GM21447 (cell line): ENCODE results near the gene SDF2.
A peak's percentile ranks its signal among the peaks of the same experiment; 100 is the strongest.

Experiments used
- ATAC-seq: cut with Tn5 transposase; IDR thresholded peaks from one replicate; pipeline ENCODE4 v1.9.1; 2021; ENCODE audit not compliant: unreplicated experiment

The SDF2 gene

GRCh38 chr17:28661635-28662526 lies at the start of gene SDF2, which contains the start of gene SUPT6H:
SDF2 (minus strand) TSS chr17:28661906; CDS start chr17:28661876, 30 bp downstream.
SUPT6H (plus strand) TSS chr17:28662205; CDS start chr17:28673402, 11,197 bp downstream.
- ATAC-seq: peak; percentile 75

GRCh38 chr17:28710861-28711722 lies 49.4 kb upstream of the SDF2 start:
- peak; percentile 68 for ATAC-seq

DNA sequence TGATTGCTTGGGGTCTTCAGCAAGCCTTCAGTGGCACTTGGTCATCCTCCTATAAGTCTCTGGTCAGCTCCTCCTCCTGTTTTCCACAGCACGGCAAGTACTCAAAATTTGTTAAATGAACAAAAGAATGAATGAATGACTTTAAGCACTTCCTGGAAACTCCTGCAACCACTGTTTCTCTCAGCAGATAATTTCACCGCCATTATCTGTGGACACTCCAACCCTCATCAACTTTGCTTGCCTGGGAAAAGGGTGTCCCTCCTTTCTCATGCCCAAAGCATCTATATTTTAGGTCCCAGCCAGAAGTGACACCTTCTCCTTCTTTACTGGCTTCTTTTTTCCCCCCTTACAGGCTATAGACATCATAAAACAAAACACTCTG lies 45.6 kb upstream of the SDF2 start:
- ATAC-seq: no peak

GRCh38 chr17:28706471-28707338 lies 45.0 kb upstream of the SDF2 start:
- ATAC-seq: no peak

- no peak for ATAC-seq
Measured at GRCh38 chr17:28705728-28706334, 44.1 kb upstream of the SDF2 start.

GRCh38 chr17:28705074-28705659 lies 43.5 kb upstream of the SDF2 start:
- no peak for ATAC-seq

- no peak for ATAC-seq
Measured at GRCh38 chr17:28704219-28704858, 42.6 kb upstream of the SDF2 start.

- ATAC-seq: no peak
Measured at GRCh38 chr17:28703552-28704218, 42.0 kb upstream of the SDF2 start.

DNA sequence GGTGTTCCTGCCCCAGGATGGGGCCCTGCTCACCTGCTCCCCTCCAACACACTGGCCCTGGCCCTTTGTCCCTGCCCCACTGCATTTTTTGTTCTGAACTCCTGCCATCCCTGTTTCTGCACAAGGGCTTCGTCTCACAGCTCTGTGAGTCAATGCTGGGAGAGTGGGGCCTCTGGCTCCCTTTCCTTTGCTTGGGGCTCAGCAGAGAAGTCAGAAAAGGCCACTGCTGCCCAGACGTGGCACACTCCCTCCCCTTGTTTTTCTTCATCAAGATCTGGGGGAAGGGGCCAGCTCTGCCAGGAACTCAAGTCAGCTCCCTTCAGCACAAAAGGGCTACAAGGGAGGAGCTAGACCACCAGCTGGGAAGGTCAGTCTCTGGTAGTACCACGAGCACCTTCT lies 41.0 kb upstream of the SDF2 start:
- ATAC-seq: no peak

DNA sequence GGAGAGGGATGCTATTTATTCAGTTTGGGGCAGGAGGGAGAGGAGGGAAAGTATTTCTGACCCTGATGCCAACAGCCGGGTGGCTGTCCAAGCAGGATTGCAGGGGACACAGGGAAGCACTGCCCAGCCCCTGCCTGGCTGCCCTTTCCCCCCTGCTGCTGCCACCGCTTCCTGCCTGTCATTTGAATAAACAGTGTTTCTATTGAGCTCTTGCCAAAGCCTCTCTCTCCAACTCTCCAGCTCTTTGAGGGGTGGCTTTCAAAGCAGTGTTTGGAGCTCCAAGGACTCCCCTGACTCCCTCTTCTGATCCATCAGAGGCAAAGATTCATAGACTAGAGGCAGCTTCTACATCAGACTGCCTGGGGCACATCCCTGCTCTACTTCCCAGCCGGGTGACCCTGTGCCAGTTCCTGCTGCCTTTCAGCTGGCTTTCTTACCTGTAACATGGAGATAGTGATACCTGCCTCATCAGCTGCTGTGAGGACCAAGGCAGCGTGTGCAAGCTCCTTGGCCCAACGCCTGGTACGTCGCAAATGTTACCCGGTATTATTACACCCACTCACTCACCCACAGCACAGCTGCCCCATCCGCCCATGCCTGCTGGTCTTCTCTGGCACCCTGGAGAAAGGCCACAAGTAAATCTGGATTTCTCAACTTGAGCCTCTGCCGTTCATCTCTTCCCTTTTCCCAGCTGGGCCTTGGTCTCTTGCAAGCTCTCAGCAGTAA lies 40.5 kb upstream of the SDF2 start:
- no peak for ATAC-seq

GRCh38 chr17:28700830-28701492 lies 39.3 kb upstream of the SDF2 start:
- no peak for ATAC-seq

DNA sequence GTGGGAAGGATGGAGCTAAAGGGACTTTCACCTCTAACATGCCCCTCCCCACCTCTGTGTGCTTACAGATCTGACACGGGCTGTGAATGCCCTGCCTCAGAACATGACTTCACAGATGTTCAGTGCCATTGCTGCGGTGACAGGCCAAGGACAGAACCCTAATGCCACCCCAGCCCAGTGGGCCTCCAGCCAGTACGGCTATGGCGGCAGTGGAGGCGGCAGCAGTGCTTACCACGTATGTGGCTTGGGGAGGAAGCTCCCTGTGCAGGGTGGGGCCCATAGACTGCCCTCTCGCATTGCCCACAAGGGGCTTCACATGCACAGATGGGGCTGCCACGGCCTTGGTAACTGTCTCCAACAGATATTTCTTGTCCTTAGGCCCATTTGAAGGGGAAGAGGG lies 38.6 kb upstream of the SDF2 start:
- no peak for ATAC-seq

DNA sequence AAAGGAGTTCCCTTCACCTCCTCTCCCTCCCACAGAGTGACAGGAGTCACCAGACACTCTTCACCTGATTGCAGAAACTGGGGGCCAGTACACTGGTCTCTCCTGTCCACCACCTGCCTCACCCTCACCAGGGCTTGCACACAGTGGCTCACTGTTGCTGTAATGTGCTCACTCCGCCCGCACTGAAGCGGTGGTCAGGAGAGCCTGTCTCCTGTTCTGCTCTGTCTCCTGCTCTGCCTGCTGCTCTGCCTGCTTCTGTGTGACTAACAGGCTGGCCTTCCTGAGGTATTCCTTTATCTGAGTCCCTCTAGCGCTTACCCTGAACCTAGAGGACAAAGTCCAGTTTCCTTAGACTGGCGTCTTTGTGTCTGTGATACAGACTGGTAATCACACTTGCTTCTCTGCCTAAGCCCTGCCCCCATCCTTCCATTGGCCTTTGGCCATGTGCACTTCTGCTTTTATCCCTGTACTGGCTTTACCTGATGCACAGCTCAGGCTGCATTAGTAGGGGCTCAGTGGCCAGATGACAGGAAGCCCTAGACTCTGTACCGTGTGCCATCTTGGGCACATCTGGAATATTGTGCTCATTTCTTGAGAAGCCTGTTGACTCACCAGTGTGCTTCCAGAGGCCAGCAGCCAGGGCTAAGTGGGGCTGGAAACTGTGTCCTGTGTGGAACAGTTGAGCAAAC lies 36.7 kb upstream of the SDF2 start:
- no peak for ATAC-seq

GRCh38 chr17:28693869-28694268 lies 32.2 kb upstream of the SDF2 start:
- ATAC-seq: no peak

- no peak for ATAC-seq
Measured at GRCh38 chr17:28689011-28689410, 27.3 kb upstream of the SDF2 start.

DNA sequence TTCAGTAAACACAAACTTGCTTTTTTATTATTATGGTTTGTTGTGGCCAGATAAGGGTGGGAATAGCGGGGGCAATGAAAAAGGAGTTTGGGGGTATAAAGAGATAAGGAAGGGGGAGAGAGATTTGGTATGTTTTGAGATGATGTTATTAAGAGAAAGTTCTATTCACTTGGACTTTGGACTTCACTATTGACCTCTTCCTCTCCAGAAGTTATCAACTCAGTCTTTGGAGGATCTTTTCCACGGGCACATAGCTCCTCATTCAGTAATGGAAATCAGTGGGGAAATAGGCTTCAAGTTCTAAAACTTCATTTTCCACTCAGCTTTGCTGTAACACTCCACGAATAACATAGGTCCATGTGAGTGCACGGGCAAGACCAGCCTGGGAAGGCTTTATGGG lies 26.8 kb upstream of the SDF2 start:
- no peak for ATAC-seq

GRCh38 chr17:28686296-28686695 lies 24.6 kb upstream of the SDF2 start:
- no peak for ATAC-seq
